IPS-11a (cell line): ENCODE results near the gene NFIL3.
"Not testable (repeated sequence)": the region's sequence is repeated elsewhere in the genome, so short reads cannot be mapped to it uniquely, and the experiment has no call there.

ENCODE experiments used
- H3K4me3 ChIP-seq: one replicate; pipeline ENCODE4 v1.5.1; 2013; ENCODE audit warnings: low read depth, low read length, control low read depth

Gene NFIL3

GRCh38 chr9:91398926-91399325 lies 24.7 kb downstream of the NFIL3 start:
- H3K4me3 ChIP-seq: no peak overlapping the region

- no peak overlapping the region for H3K4me3 ChIP-seq
Observed at GRCh38 chr9:91395553-91396471, 27.8 kb downstream of the NFIL3 start.

- no peak overlapping the region for H3K4me3 ChIP-seq
Observed at GRCh38 chr9:91395106-91395552, 28.5 kb downstream of the NFIL3 start.

- H3K4me3 ChIP-seq: no peak overlapping the region
Observed at GRCh38 chr9:91393826-91394225, 29.8 kb downstream of the NFIL3 start.

GRCh38 chr9:91392435-91392834 lies 31.2 kb downstream of the NFIL3 start:
- no peak overlapping the region for H3K4me3 ChIP-seq

- H3K4me3 ChIP-seq: no peak overlapping the region
Observed at GRCh38 chr9:91391818-91392217, 31.8 kb downstream of the NFIL3 start.

- H3K4me3 ChIP-seq: no peak overlapping the region
Observed at GRCh38 chr9:91391412-91391811, 32.2 kb downstream of the NFIL3 start.

- not testable (repeated sequence) for H3K4me3 ChIP-seq
Observed at GRCh38 chr9:91389686-91390085, 33.9 kb downstream of the NFIL3 start.

GRCh38 chr9:91386765-91387164 lies 36.9 kb downstream of the NFIL3 start:
- no peak overlapping the region for H3K4me3 ChIP-seq

- no peak overlapping the region for H3K4me3 ChIP-seq
Observed at GRCh38 chr9:91384954-91385353, 38.7 kb downstream of the NFIL3 start.

GRCh38 chr9:91383577-91383976 lies 40.1 kb downstream of the NFIL3 start:
- H3K4me3 ChIP-seq: no peak overlapping the region

- H3K4me3 ChIP-seq: no peak overlapping the region
Observed at GRCh38 chr9:91382298-91382697, 41.3 kb downstream of the NFIL3 start.

- no peak overlapping the region for H3K4me3 ChIP-seq
Observed at GRCh38 chr9:91379426-91379825, 44.2 kb downstream of the NFIL3 start.

- H3K4me3 ChIP-seq: no peak overlapping the region
Observed at GRCh38 chr9:91378695-91379127, 44.9 kb downstream of the NFIL3 start.

GRCh38 chr9:91378054-91378453 lies 45.6 kb downstream of the NFIL3 start:
- not testable (repeated sequence) for H3K4me3 ChIP-seq

- H3K4me3 ChIP-seq: no peak overlapping the region
Observed at GRCh38 chr9:91376239-91376638, 47.4 kb downstream of the NFIL3 start.

GRCh38 chr9:91374939-91375338 lies 48.7 kb downstream of the NFIL3 start:
- no peak overlapping the region for H3K4me3 ChIP-seq

GRCh38 chr9:91371894-91372293 lies 51.7 kb downstream of the NFIL3 start:
- no peak overlapping the region for H3K4me3 ChIP-seq

GRCh38 chr9:91370006-91370405 lies 53.6 kb downstream of the NFIL3 start:
- H3K4me3 ChIP-seq: not testable (repeated sequence)

GRCh38 chr9:91364702-91365101 lies 58.9 kb downstream of the NFIL3 start:
- no peak overlapping the region for H3K4me3 ChIP-seq

GRCh38 chr9:91364005-91364404 lies 59.6 kb downstream of the NFIL3 start:
- H3K4me3 ChIP-seq: no peak overlapping the region

GRCh38 chr9:91362051-91362611 lies 61.5 kb downstream of the NFIL3 start:
- H3K4me3 ChIP-seq: no peak overlapping the region
